EH (cell line): ENCODE results near the gene EGFLAM.

Source experiments
- DNase-seq: peaks from one replicate; pipeline ENCODE4 v3.0.0-alpha.2; 2015; ENCODE audit warnings: low read depth

The EGFLAM gene

DNA sequence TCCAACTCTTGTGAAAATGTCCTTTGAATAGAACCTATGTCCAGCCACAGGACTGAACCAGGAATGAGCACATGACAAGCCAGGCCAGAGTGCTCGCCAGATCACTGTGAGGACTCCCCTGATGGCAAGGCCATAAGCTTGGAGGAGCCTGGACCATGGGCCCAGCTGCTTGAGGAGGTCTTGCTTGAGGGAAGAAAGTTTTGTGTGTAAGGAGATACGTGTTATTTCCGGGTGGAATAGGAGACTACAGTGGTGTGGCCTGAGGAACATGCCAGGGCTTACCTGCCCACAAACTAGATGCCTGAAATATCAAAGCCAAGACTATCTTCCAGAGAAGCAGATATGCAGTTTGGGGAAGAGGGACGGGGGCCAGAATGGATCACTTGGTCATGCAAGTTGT lies 213.3 kb downstream of the EGFLAM start:
- no peak for DNase-seq

DNA sequence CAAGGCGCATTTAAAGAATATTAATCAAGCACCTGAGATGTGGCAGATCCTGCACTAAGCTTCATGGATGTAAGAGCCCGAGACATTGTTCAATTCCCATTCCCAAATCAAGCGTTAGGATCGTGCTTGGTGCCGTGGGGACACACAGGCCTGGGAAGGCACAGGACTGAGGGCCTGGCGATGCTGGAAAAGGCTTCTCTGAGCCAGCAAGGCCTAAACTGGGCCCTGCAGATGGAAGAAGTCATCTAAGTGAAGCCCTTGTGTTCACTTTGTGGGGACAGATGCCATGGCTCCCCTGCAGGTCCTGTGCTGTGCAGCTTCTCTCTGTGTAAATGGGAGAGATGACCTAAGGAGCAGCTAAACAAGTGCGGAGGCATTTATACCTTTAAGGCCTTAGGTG lies 214.2 kb downstream of the EGFLAM start:
- no peak for DNase-seq

DNA sequence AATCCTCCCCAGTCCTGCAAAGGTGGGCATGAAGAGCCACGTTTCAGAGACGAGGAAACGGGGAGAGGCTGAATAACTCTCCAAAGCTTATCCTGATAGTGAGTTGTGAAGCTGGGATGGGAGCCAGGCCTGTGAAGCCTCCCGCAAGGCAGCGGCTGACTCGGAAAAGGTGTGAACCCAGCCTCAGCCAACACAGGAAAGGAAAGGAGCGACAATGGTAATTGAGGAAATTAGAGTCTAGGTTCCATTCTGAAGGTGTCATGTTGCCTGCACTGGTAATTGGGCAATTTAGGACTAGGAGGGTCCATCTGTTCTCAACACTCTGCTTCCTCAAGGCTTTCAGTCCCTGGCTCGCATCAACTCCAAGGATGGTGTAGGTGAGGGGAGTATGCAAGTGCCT lies 214.6 kb downstream of the EGFLAM start:
- DNase-seq = no peak

- DNase-seq = no peak
Observed at GRCh38 chr5:38478166-38478565, 219.8 kb downstream of the EGFLAM start.

DNA sequence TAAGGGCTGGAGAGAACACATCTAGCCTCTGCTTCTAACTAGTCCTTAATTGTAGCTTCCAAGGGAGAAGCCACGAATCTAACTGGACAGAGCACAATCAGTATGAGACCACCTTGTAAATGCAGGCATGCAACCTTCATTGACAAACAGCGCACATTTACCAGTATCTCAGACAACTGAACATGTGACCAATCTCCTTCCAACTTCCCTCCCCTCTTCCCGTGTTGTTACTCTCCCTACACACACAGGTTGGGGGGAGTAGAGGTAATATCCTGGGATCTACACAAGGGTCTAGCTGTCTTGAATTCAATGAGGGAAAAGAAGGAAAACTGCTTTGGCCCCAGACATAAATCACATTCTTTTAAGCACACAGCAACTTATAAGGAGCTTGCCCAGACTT lies 220.5 kb downstream of the EGFLAM start:
- no peak for DNase-seq

DNA sequence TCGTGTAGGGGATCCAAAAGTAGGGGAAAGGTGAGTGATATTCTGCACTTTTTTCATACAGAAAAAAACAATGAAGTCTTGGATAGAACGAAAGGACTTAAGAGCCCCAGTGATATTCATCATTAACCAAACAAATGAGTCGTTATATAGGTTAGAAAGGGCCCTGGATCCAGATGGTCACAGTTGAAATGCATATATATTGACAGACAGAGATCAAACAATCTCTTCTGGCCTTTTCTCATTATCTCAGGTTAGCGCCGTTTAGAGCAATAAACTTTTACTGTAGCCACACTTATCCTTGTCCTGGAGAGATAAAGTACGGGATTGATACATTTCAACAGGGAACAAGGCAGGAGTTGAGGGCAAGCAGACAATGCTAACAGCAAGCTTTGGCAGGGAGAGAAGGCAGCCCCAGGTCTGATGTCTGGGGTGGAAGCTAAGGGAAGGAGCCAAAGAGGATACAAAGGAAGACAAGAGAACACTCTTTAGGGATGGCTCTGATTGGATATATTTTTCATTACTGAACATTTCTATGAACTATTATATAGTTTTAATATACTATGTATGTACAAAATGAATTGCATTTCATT lies 221.1 kb downstream of the EGFLAM start:
- no peak for DNase-seq

DNA sequence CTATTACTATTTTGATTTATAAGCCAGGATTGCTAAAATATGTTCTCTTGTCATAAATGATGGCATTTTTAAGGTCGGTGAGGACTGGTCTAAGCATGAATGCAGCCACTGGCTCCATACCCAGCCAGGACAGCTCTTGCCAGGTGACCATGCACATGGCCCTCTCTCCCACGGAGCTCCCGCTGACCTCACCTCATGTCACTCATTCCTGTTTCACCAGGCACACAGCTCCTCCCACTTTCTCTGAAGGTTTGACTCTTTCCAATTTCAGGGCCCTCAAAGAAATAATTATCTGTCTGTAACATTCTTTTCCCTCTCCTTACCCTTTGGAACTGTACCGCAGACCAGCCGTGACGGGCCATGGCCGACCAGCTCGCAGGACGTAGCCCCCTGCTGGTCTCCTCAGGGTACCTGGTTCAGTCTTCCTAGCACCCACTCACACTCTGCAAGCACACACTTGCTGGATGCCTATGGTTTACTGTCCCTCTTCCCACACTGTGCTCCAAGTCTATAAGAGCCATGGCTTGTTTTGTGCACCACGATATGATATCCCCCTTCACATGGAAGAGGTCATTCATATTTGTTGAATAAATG lies 225.5 kb downstream of the EGFLAM start:
- no peak for DNase-seq

- no peak for DNase-seq
Observed at GRCh38 chr5:38494175-38494574, 235.8 kb downstream of the EGFLAM start.

- DNase-seq = no peak
Observed at GRCh38 chr5:38494763-38495162, 236.4 kb downstream of the EGFLAM start.

DNA sequence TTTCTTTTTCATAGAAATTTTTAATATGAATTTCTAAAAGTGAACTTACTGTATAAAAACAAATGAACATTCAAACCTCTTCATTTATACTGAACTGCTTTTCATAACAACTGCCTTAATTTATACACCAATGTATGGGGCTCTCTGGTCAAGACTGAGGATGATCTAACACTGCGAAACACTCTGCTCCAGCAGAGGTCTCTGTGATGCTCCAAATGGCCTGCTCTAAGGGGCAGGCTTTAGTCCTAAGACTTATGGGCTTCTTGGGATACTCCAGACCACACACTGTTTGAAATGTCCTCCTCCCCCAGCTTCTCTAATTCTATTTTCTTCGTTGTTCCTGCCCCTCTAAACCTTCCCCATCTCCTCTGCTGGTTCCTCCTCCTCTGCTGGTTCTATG lies 239.6 kb downstream of the EGFLAM start:
- DNase-seq = peak; percentile 39

GRCh38 chr5:38500573-38501260 lies 242.4 kb downstream of the EGFLAM start:
- DNase-seq = peak; percentile 73

- no peak for DNase-seq
Observed at GRCh38 chr5:38506302-38506701, 247.9 kb downstream of the EGFLAM start.

DNA sequence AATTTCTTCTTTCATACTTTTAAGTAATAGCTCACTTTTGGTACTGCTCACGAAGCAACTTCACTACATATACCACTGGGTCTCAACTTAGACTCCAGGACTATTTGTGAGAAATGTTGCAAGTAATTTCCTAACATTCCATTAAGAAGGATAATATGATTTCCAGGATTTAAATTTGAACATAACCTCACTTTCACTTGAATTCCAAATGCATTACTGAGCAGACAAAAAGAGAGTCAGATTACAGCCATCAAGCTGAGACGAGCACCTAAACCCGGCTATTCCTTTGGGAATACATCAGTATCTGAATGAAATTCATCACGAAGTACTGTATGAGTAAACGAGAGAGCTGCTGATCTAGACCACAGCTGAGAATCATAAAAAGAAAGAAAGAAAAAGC lies 250.8 kb downstream of the EGFLAM start:
- peak; percentile 83 for DNase-seq
